ENCODE data around the gene CITED2. TPM values are rescaled to one million over a fixed set of nuclear protein-coding genes. Genes with fewer than 3 reads are reported as not detected.

The CITED2 gene
- polyA plus RNA-seq, 1 donor (not counting 4 experiments of a cell fraction or from before 2014, with no cell fraction given) = 25.0 TPM

- no peaks in the 10 kb centered on the region for H4K20me1 ChIP-seq (ENCODE audit: control insufficient read depth, extremely low read depth, insufficient read depth, low read length)
- DNase-seq (ENCODE audit: low read depth, low spot score) = no peak
- FAIRE-seq = no peak
- no peak for TF ChIP-seq CTCF (optimal IDR thresholded peaks at IDR 0.05 in 1 of 3, IDR thresholded peaks at IDR 0.05 in 1 of 3, conservative IDR thresholded peaks at IDR 0.05 in 1 of 3; ENCODE audit: extremely low read depth in 1 of 3, insufficient read depth in 2 of 3, low read length in 3 of 3)
- no peak for TF ChIP-seq EZH2 (IDR thresholded peaks at IDR 0.05; ENCODE audit: low read length)
- no peaks in the 10 kb centered on the region for H3K9me1 ChIP-seq (ENCODE audit: control insufficient read depth, extremely low read depth, insufficient read depth, low read length)
- no peaks in the 10 kb centered on the region for H3K79me2 ChIP-seq (ENCODE audit: control insufficient read depth, insufficient read depth, low read length)
- no peak overlapping the region for H2AFZ ChIP-seq (ENCODE audit: control insufficient read depth, low read length)
- no peak overlapping the region for H3K9ac ChIP-seq (ENCODE audit: control insufficient read depth, extremely low read depth, insufficient read depth, low read length)
- no peak overlapping the region for H3K4me2 ChIP-seq (ENCODE audit: control insufficient read depth, extremely low read depth, insufficient read depth, low read depth, low read length)
- H3K9me3 ChIP-seq (ENCODE audit: control insufficient read depth, low read depth, low read length) = no peaks in the 10 kb centered on the region
- H3K27ac ChIP-seq (ENCODE audit: control insufficient read depth, insufficient read depth, low read length) = no peak overlapping the region
- no peak overlapping the region for H3K4me3 ChIP-seq (ENCODE audit: control insufficient read depth in 2 of 3, extremely low read depth in 1 of 3, insufficient read depth in 2 of 3, low read depth in 1 of 3, low read length in 3 of 3)
- dilution Hi-C loops (cut with MboI; ENCODE audit: extremely low pct_ligation_motif_present, low sequenced_read_pairs) = no loop called here
- H3K27me3 ChIP-seq (ENCODE audit: control insufficient read depth, extremely low read depth, insufficient read depth, low read length) = no peaks in the 10 kb centered on the region
- H3K36me3 ChIP-seq (ENCODE audit: control insufficient read depth in 2 of 2, extremely low read depth in 1 of 2, insufficient read depth in 2 of 2, low read length in 2 of 2) = no peaks in the 10 kb centered on the region
- H3K4me1 ChIP-seq (ENCODE audit: control insufficient read depth, extremely low read depth, insufficient read depth, low read length) = peaks cover 30% of the 10 kb centered on the region
Observed at GRCh38 chr6:139346392-139346791, 28.1 kb downstream of the CITED2 start.

- H4K20me1 ChIP-seq (ENCODE audit: control insufficient read depth, extremely low read depth, insufficient read depth, low read length) = no peaks in the 10 kb centered on the region
- H3K79me2 ChIP-seq (ENCODE audit: control insufficient read depth, insufficient read depth, low read length) = no peaks in the 10 kb centered on the region
- H3K36me3 ChIP-seq (ENCODE audit: control insufficient read depth in 2 of 2, extremely low read depth in 1 of 2, insufficient read depth in 2 of 2, low read length in 2 of 2) = no peaks in the 10 kb centered on the region
- TF ChIP-seq EZH2 (IDR thresholded peaks at IDR 0.05; ENCODE audit: low read length) (no peak), CTCF (optimal IDR thresholded peaks at IDR 0.05 in 1 of 3, IDR thresholded peaks at IDR 0.05 in 1 of 3, conservative IDR thresholded peaks at IDR 0.05 in 1 of 3; ENCODE audit: extremely low read depth in 1 of 3, insufficient read depth in 2 of 3, low read length in 3 of 3) (no peak)
- no peaks in the 10 kb centered on the region for H3K27me3 ChIP-seq (ENCODE audit: control insufficient read depth, extremely low read depth, insufficient read depth, low read length)
- H3K4me3 ChIP-seq (ENCODE audit: control insufficient read depth in 2 of 3, extremely low read depth in 1 of 3, insufficient read depth in 2 of 3, low read depth in 1 of 3, low read length in 3 of 3) = no peak overlapping the region
- H3K9me3 ChIP-seq (ENCODE audit: control insufficient read depth, low read depth, low read length) = no peaks in the 10 kb centered on the region
- dilution Hi-C loops (cut with MboI; ENCODE audit: extremely low pct_ligation_motif_present, low sequenced_read_pairs) = no loop called here
- no peak for DNase-seq (ENCODE audit: low read depth, low spot score)
- H3K4me1 ChIP-seq (ENCODE audit: control insufficient read depth, extremely low read depth, insufficient read depth, low read length) = peaks cover 21% of the 10 kb centered on the region
- H3K9me1 ChIP-seq (ENCODE audit: control insufficient read depth, extremely low read depth, insufficient read depth, low read length) = no peaks in the 10 kb centered on the region
- H3K9ac ChIP-seq (ENCODE audit: control insufficient read depth, extremely low read depth, insufficient read depth, low read length) = no peak overlapping the region
- FAIRE-seq = peak; percentile 71
- no peak overlapping the region for H2AFZ ChIP-seq (ENCODE audit: control insufficient read depth, low read length)
- no peak overlapping the region for H3K4me2 ChIP-seq (ENCODE audit: control insufficient read depth, extremely low read depth, insufficient read depth, low read depth, low read length)
- no peak overlapping the region for H3K27ac ChIP-seq (ENCODE audit: control insufficient read depth, insufficient read depth, low read length)
Observed at GRCh38 chr6:139344186-139344963, 30.1 kb downstream of the CITED2 start.
